HTERT RPE-1 (cell line): ENCODE results near the gene CIBAR2.

ENCODE experiments used
- in situ Hi-C: fragments of 300-500 bp; cut with MboI; formaldehyde crosslinking; loops from 4 replicates; pipeline ENCODE4 v1.14.3; 2020; ENCODE audit warnings: low sequenced_read_pairs

CIBAR2 gene

GRCh38 chr16:85112364-85112763 lies at the start of gene CIBAR2:
CIBAR2 (minus strand) TSS chr16:85112472; CDS start chr16:85112352, 120 bp downstream.
- in situ Hi-C loops: no loop called here

- in situ Hi-C loops: no loop called here
Measured at GRCh38 chr16:85159179-85159980, 47.1 kb upstream of the CIBAR2 start.

GRCh38 chr16:85158743-85159178 lies 46.5 kb upstream of the CIBAR2 start:
- in situ Hi-C loops: no loop called here

- in situ Hi-C loops: no loop called here
Measured at GRCh38 chr16:85157813-85158742, 45.8 kb upstream of the CIBAR2 start.

GRCh38 chr16:85157372-85157771 lies 45.1 kb upstream of the CIBAR2 start:
- in situ Hi-C loops: no loop called here

GRCh38 chr16:85156869-85157268 lies 44.6 kb upstream of the CIBAR2 start:
- in situ Hi-C loops: no loop called here

GRCh38 chr16:85156440-85156839 lies 44.2 kb upstream of the CIBAR2 start:
- in situ Hi-C loops: no loop called here

GRCh38 chr16:85153656-85154091 lies 41.4 kb upstream of the CIBAR2 start:
- in situ Hi-C loops: no loop called here

- in situ Hi-C loops: no loop called here
Measured at GRCh38 chr16:85153046-85153445, 40.8 kb upstream of the CIBAR2 start.

- in situ Hi-C loops: no loop called here
Measured at GRCh38 chr16:85152414-85153030, 40.2 kb upstream of the CIBAR2 start.

GRCh38 chr16:85151603-85152413 lies 39.5 kb upstream of the CIBAR2 start:
- in situ Hi-C loops: no loop called here

GRCh38 chr16:85151079-85151602 lies 38.9 kb upstream of the CIBAR2 start:
- in situ Hi-C loops: no loop called here

GRCh38 chr16:85150331-85150940 lies 38.2 kb upstream of the CIBAR2 start:
- in situ Hi-C loops: no loop called here

GRCh38 chr16:85149776-85150175 lies 37.5 kb upstream of the CIBAR2 start:
- in situ Hi-C loops: no loop called here

- in situ Hi-C loops: no loop called here
Measured at GRCh38 chr16:85148931-85149330, 36.7 kb upstream of the CIBAR2 start.

- in situ Hi-C loops: no loop called here
Measured at GRCh38 chr16:85146922-85147651, 34.8 kb upstream of the CIBAR2 start.

GRCh38 chr16:85146532-85146797 lies 34.2 kb upstream of the CIBAR2 start:
- in situ Hi-C loops: no loop called here

GRCh38 chr16:85145734-85146531 lies 33.7 kb upstream of the CIBAR2 start:
- in situ Hi-C loops: no loop called here

GRCh38 chr16:85145188-85145587 lies 32.9 kb upstream of the CIBAR2 start:
- in situ Hi-C loops: no loop called here
